Right cardiac atrium (tissue), 5 donors: ENCODE data around the gene KIAA1549. TPM values are rescaled to one million over a fixed set of nuclear protein-coding genes. Genes with fewer than 3 reads are reported as not detected.
"Not testable (repeated sequence)": the region's sequence is repeated elsewhere in the genome, so short reads cannot be mapped to it uniquely, and the experiment has no call there.

Experiments used
- ATAC-seq, 2 donors: fragments of 200-7000 bp; cut with Tn5 transposase; one replicate each; pipeline versions ENCODE4 v1.8.0 to v1.9.1; 2020; ENCODE audit warnings: moderate library complexity in 2 of 2, mild to moderate bottlenecking in 1 of 2
- DNase-seq, 3 donors: peaks; one replicate each; pipeline ENCODE4 v3.0.0-alpha.2; 2020
- H3K27ac ChIP-seq: one replicate; pipeline ENCODE4 v1.5.1; 2013; ENCODE audit warnings: mild to moderate bottlenecking, low read length, control low read depth, moderate library complexity
- H3K27me3 ChIP-seq: one replicate; pipeline ENCODE4 v1.6.1; 2013; ENCODE audit not compliant: control insufficient read depth, insufficient read depth
- H3K4me1 ChIP-seq: one replicate; pipeline ENCODE4 v1.6.1; 2013; ENCODE audit warnings: low read length; ENCODE audit not compliant: control insufficient read depth, insufficient read depth
- H3K4me3 ChIP-seq: one replicate; pipeline ENCODE4 v1.5.1; 2013; ENCODE audit warnings: low read length, control low read depth
- H3K9me3 ChIP-seq: one replicate; pipeline ENCODE4 v1.6.1; 2013; ENCODE audit warnings: low read length; ENCODE audit not compliant: control insufficient read depth
- WGBS: extraction: QIAGEN DNeasy Blood & Tissue Kit; methylation state at CpG from one replicate; pipeline ENCODE4 v1.1.7; 2013; 5-methylcytosine and 5-hydroxymethylcytosine counted together
- intact Hi-C, 4 donors: fragments of 100-400 bp; cut with DNase I; formaldehyde crosslinking; loops; one replicate each; pipeline versions ENCODE4 v1.11.0 to v1.14.0; 2022 to 2023
- polyA plus RNA-seq: library from polyadenylated mRNA; stranded (reverse); fragments of 200-250 nt; gene quantifications from one replicate; pipeline ENCODE4 v1.2.3, GENCODE V29; 2013
- total RNA-seq, 4 donors: library from RNA; stranded (reverse); fragmentation: NEBNext Ultra II Directional; extraction: Animal tissue kit (Norgen Biotek cat#: 25700); gene quantifications; one replicate each; pipeline ENCODE4 v1.2.1, GENCODE V29; 2021
- donor health status: healthy with polysubstance abuse.
- donor health status: DM: no; HTN: yes; CAD: no.
- donor health status: DM: no; HTN: no; CAD: no.
- donor health status: DM: no; HTN: yes; CAD: no; lungs with severe emphysema.
- donor health status: DM: yes; HTN: yes; CAD: no.

KIAA1549 gene
- total and polyA plus RNA-seq, 5 donors, result 0.52 to 1.9 (median 1.5) TPM

DNA sequence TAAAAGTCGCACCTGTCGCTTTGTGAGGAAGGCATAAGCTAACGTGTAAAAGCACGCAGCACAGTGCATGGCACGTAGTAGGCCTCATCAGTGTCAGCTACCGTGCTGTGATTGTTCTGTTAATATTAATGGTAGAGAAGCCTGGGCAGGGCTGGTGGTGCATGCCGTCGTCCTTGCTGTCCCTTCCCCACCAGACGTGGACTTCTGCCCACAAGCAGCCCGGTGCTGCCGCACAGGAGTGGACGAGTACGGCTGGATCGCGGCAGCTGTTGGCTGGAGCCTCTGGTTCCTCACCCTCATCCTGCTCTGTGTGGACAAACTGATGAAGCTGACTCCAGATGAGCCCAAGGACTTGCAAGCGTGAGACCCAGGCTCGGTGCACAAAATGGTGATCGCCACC is 178.5 kb downstream of the KIAA1549 start:
- H3K9me3 ChIP-seq, result no peaks in the 10 kb centered on the region
- no peak for ATAC-seq
- intact Hi-C loops, result no loop called here

DNA sequence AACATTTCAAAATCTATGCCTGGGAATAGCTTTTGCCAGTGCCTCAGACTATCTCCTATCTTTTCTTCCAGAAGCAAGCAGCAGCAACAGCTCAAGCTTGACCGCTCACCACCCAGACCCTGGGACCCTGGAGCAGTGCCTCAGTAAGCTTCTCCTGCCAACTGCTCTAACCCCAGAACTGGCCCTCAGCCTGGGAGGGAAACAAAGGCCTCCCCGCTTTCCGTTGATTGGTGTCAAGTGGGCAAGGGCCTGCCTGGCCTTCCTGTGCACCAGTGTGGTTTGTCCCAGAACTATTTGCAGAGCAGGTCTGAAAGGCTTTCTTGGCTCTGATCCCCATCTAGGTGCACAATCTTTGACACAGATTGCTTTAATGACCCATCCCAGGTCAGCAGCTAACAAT is 179.9 kb downstream of the KIAA1549 start:
- no peak overlapping the region for H3K27ac ChIP-seq
- no peak overlapping the region for H3K4me3 ChIP-seq
- intact Hi-C loops, result no loop called here
- WGBS, result 83% methylated on average over 3 of the region's 3 CpGs
- no peaks in the 10 kb centered on the region for H3K9me3 ChIP-seq
- DNase-seq, result no peak
- no peaks in the 10 kb centered on the region for H3K27me3 ChIP-seq
- no peak for ATAC-seq
- H3K4me1 ChIP-seq, result no peaks in the 10 kb centered on the region

More for the DNA sequence above, 178.5 kb downstream of the KIAA1549 start:
- DNase-seq, result no peak
- WGBS, result 96% methylated on average over 18 of the region's 18 CpGs
- H3K27ac ChIP-seq, result no peak overlapping the region
- no peak overlapping the region for H3K4me3 ChIP-seq
- no peaks in the 10 kb centered on the region for H3K27me3 ChIP-seq
- H3K4me1 ChIP-seq, result no peaks in the 10 kb centered on the region

- H3K4me3 ChIP-seq, result no peak overlapping the region
- H3K27ac ChIP-seq, result no peak overlapping the region
- intact Hi-C loops, result no loop called here
- DNase-seq, result no peak
- H3K4me1 ChIP-seq, result no peaks in the 10 kb centered on the region
- ATAC-seq, result no peak
- H3K27me3 ChIP-seq, result no peaks in the 10 kb centered on the region
- no peaks in the 10 kb centered on the region for H3K9me3 ChIP-seq
- 71% methylated on average over 7 of the region's 7 CpGs for WGBS
These were observed 181.7 kb downstream of the KIAA1549 start for GRCh38 chr7:138799336-138800000.

DNA sequence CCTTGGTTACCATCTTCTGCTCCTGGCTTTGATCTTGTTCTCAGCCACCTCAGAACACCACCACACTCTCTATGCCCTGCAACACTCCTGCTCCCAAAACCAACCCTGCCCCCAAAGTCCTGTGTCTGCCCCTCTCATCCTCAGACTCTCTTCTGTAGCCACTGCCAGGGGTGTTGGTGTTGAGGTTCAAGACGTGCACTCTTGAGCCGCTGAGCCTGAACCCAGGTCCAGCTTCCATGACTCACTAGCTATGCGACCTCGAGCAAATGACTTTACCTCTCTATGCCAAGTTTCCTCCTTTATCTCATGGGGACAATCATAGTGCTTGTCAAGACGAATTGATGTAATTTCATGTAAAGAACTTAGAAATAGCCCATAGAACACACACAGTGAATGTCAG is 182.4 kb downstream of the KIAA1549 start:
- no peak overlapping the region for H3K4me3 ChIP-seq
- DNase-seq (no peak), ATAC-seq (no peak)
- no peaks in the 10 kb centered on the region for H3K27me3 ChIP-seq
- H3K27ac ChIP-seq, result no peak overlapping the region
- WGBS, result 47% methylated on average over 5 of the region's 5 CpGs
- H3K9me3 ChIP-seq, result no peaks in the 10 kb centered on the region
- no peaks in the 10 kb centered on the region for H3K4me1 ChIP-seq
- intact Hi-C loops, result no loop called here

- intact Hi-C loops, result no loop called here
- no peak within 1 kb of the TSS for H3K27ac ChIP-seq
- H3K4me3 ChIP-seq, result no peak within 1 kb of the TSS
- 19% methylated on average over 14 of the region's 14 CpGs for WGBS
- H3K27me3 ChIP-seq, result no peaks in the 10 kb centered on the region
- no peak for DNase-seq
- no peaks in the 10 kb centered on the region for H3K9me3 ChIP-seq
- ATAC-seq, result no peak
- no peaks in the 10 kb centered on the region for H3K4me1 ChIP-seq
These were observed 183.4 kb downstream of the KIAA1549 start, which contains the start of the genes ATP6V0A4 and TMEM213 for GRCh38 chr7:138797715-138798320. TSS of gene ATP6V0A4 (minus strand) at chr7:138798196. CDS start at chr7:138771247, 26,949 bp downstream. TSS of gene TMEM213 (plus strand) at chr7:138797994. CDS start at chr7:138798105, 111 bp downstream.

- H3K9me3 ChIP-seq, ATAC-seq, H3K27ac ChIP-seq, H3K4me1 ChIP-seq, intact Hi-C loops, DNase-seq, H3K27me3 ChIP-seq, H3K4me3 ChIP-seq: not testable (repeated sequence)
- WGBS, result 79% methylated on average over 4 of the region's 4 CpGs
These were observed 184.1 kb downstream of the KIAA1549 start for GRCh38 chr7:138797046-138797445.

- Histone ChIP-seq H3K27ac (no peak overlapping the region), H3K4me1 (no peaks in the 10 kb centered on the region), H3K27me3 (no peaks in the 10 kb centered on the region), H3K4me3 (no peak overlapping the region), H3K9me3 (no peaks in the 10 kb centered on the region)
- intact Hi-C loops, result no loop called here
- DNase-seq, result no peak
- 90% methylated on average over 9 of the region's 9 CpGs for WGBS
- ATAC-seq, result no peak
These were observed 185.1 kb downstream of the KIAA1549 start for GRCh38 chr7:138796038-138796615.

DNA sequence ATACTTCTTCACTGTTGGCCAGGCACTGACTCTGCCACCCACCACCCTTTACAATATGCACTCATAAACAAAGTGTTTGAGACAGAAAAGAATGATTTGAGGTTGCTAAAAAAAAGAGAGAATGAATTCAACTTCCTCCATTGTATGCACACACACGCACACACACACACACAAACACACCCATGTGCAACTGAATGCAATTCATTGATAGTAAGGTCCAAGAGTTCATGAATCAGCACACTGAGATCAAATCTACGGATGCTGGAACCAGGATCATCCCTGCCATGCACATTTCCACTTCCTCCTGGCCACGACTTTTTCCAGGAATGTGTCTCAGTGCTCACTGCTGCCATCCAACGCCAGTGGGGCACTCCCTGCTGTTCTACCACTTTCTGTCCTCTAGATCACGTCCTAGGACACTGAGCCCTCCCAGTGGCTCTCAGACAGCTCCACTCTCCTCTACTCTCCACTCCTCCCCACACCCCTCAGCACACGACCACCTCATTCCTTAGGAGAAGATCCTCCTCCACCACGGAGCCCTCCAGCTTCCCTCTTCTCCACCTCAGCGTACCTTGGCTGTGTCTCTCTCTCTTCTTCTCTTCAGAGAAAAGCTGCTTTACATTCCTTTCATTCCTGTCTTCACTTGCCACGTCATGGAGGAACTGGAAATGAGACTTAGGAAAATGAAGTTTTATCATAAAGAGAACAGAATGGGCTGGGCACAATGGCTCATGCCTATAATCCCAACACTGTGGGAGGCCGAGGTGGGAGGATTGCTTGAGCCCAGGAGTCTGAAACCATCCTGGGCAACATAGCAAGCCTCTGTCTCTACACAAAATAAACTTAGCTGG is 195.4 kb downstream of the KIAA1549 start:
- intact Hi-C loops, result no loop called here
- Histone ChIP-seq H3K9me3 (no peaks in the 10 kb centered on the region), H3K4me3 (no peak overlapping the region), H3K4me1 (no peaks in the 10 kb centered on the region), H3K27me3 (no peaks in the 10 kb centered on the region), H3K27ac (no peak overlapping the region)
- ATAC-seq (no peak), DNase-seq (no peak)
- WGBS, result 46% methylated on average over 10 of the region's 10 CpGs

DNA sequence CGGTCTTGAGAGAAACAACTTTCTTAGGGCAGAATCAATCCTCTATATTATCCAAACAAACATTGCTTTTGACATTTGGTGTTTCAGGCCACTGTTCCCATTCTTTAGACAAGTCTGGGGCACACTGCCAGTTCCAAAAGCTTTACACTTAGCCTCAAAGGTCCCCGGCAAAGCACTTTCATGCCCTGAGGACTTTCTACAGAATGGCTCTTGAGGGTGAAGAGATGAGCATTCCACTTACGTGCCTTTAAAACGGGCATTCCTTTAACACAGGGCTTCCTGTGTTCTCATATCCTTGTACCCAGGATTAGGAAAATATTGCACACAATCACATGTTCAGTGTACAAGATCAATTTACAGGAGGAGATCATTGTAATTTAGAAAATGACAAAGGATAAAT is 196.5 kb downstream of the KIAA1549 start:
- no peaks in the 10 kb centered on the region for H3K9me3 ChIP-seq

More for the DNA sequence above, 196.5 kb downstream of the KIAA1549 start:
- ATAC-seq (no peak), DNase-seq (no peak)
- Histone ChIP-seq H3K27me3 (no peaks in the 10 kb centered on the region), H3K27ac (no peak overlapping the region), H3K4me1 (no peaks in the 10 kb centered on the region), H3K4me3 (no peak overlapping the region)
- 50% methylated on average over 4 of the region's 4 CpGs for WGBS
- intact Hi-C loops, result no loop called here
